Fibroblast of lung (primary cell): ENCODE data around the gene CCNG2. TPM values are rescaled to one million over a fixed set of nuclear protein-coding genes. Genes with fewer than 3 reads are reported as not detected.

Experiments
- DNase-seq, 2 donors: peaks; one replicate each; pipeline versions ENCODE4 v3.0.0 to v3.0.0-alpha.2; 2010; ENCODE audit warnings: low read depth in 2 of 2
- H2AFZ ChIP-seq: 2 replicates; pipeline ENCODE4 v1.5.1; 2012; ENCODE audit warnings: low read length, control low read depth, inconsistent platforms
- H3K27ac ChIP-seq: 2 replicates; pipeline ENCODE4 v1.5.1; 2011; ENCODE audit warnings: low read length, control low read depth; ENCODE audit not compliant: insufficient read depth
- H3K27me3 ChIP-seq: 2 replicates; pipeline ENCODE4 v1.5.1; 2011; ENCODE audit warnings: mild to moderate bottlenecking, low read length; ENCODE audit not compliant: control insufficient read depth, insufficient read depth
- H3K36me3 ChIP-seq: 2 replicates; pipeline ENCODE4 v1.5.1; 2011; ENCODE audit warnings: low read length; ENCODE audit not compliant: control insufficient read depth, insufficient read depth
- H3K4me1 ChIP-seq: 2 replicates; pipeline ENCODE4 v1.5.1; 2011; ENCODE audit warnings: low read length; ENCODE audit not compliant: control insufficient read depth, insufficient read depth; ENCODE audit errors: extremely low read depth
- H3K4me2 ChIP-seq: 2 replicates; pipeline ENCODE4 v1.5.1; 2011; ENCODE audit warnings: low read length, control low read depth; ENCODE audit not compliant: insufficient read depth; ENCODE audit errors: extremely low read depth
- H3K4me3 ChIP-seq, 4 experiments: fragments of 200-600 bp in 1 of 4; sonication (generic) in 1 of 4; replicated peaks in 1 of 4; 2 replicates each; pipeline ENCODE4 v1.5.1; 2011 to 2016; ENCODE audit warnings: low read length in 4 of 4, low read depth in 3 of 4, mild to moderate bottlenecking in 3 of 4, control low read depth in 2 of 4, inconsistent platforms in 1 of 4, mixed read lengths in 1 of 4; ENCODE audit not compliant: insufficient read depth in 1 of 4; ENCODE audit errors: control extremely low read depth in 1 of 4
- H3K79me2 ChIP-seq: 2 replicates; pipeline ENCODE4 v1.5.1; 2012; ENCODE audit warnings: mild to moderate bottlenecking, low read length, inconsistent platforms; ENCODE audit not compliant: control insufficient read depth, insufficient read depth
- H3K9ac ChIP-seq: 2 replicates; pipeline ENCODE4 v1.5.1; 2011; ENCODE audit warnings: mild to moderate bottlenecking, low read length, control low read depth; ENCODE audit not compliant: insufficient read depth
- H3K9me3 ChIP-seq: 2 replicates; pipeline ENCODE4 v1.5.1; 2012; ENCODE audit warnings: low read depth, low read length; ENCODE audit not compliant: control insufficient read depth, insufficient read depth
- H4K20me1 ChIP-seq: 2 replicates; pipeline ENCODE4 v1.5.1; 2011; ENCODE audit warnings: low read length; ENCODE audit not compliant: control insufficient read depth, insufficient read depth; ENCODE audit errors: extremely low read depth
- CTCF ChIP-seq, 2 donors: IDR thresholded peaks in 1 of 2; conservative IDR thresholded peaks in 1 of 2; 1 replicate in 1 of 2; 2 replicates in 1 of 2; pipeline ENCODE4 v1.5.1; 2011 to 2012; ENCODE audit warnings: low read length in 2 of 2, control low read depth in 1 of 2, inconsistent platforms in 1 of 2, low read depth in 1 of 2, mild to moderate bottlenecking in 1 of 2
- EZH2 ChIP-seq: IDR thresholded peaks from 2 replicates; pipeline ENCODE4 v1.5.1; 2012; ENCODE audit warnings: low read length, control low read depth, mild to moderate bottlenecking; ENCODE audit errors: missing control alignments
- polyA plus RNA-seq, 2 donors: library from polyadenylated mRNA; depleted of rRNA in 1 of 2; stranded (reverse) in 1 of 2; unstranded in 1 of 2; fragments of >200 nt; gene quantifications; 2 replicates each; pipeline ENCODE4 v1.2.1, GENCODE V29; 2011 to 2012; ENCODE audit warnings: missing spikeins in 1 of 2
- total RNA-seq: library from RNA; depleted of rRNA; stranded (reverse); fragments of >200 nt; gene quantifications from 2 replicates; pipeline ENCODE4 v1.2.1, GENCODE V29; 2014

CCNG2 gene
- total and polyA plus RNA-seq, 2 donors (not counting 1 experiment from before 2014, with no cell fraction given) = 20.1 to 30.3 TPM

- peak; percentile 87 to 88 for DNase-seq
- H3K9me3 ChIP-seq = no peaks in the 10 kb centered on the region
Observed at GRCh38 chr4:77157859-77158486, 966 bp downstream of the CCNG2 start.

GRCh38 chr4:77158487-77158861, 1.5 kb downstream of the CCNG2 start:
- H4K20me1 ChIP-seq = no peaks in the 10 kb centered on the region
- no peaks in the 10 kb centered on the region for H3K27me3 ChIP-seq
- H3K9ac ChIP-seq = peak overlapping the region; percentile 87
- TF ChIP-seq CTCF (conservative IDR thresholded peaks at IDR 0.05 in 1 of 2, IDR thresholded peaks at IDR 0.05 in 1 of 2; ENCODE audit: low read depth in 1 of 2, low read length in 2 of 2) (no peak), EZH2 (no peak)
- no peaks in the 10 kb centered on the region for H3K4me1 ChIP-seq
- peak overlapping the region; percentile 86 to 95 (median 90) for H3K4me3 ChIP-seq
- peak overlapping the region; percentile 92 for H3K4me2 ChIP-seq
- H3K79me2 ChIP-seq = no peaks in the 10 kb centered on the region
- no peaks in the 10 kb centered on the region for H3K9me3 ChIP-seq
- DNase-seq = peak in 1 of 2 donors; percentile 49
- H3K27ac ChIP-seq = peak overlapping the region; percentile 88
- peak overlapping the region; percentile 51 for H2AFZ ChIP-seq
- H3K36me3 ChIP-seq = peaks cover 4% of the 10 kb centered on the region

More at GRCh38 chr4:77157859-77158486, 966 bp downstream of the CCNG2 start:
- Histone ChIP-seq H3K9ac (peak overlapping the region; percentile 87), H3K27ac (peak overlapping the region; percentile 88), H3K27me3 (peaks cover under 1% of the 10 kb centered on the region), H2AFZ (peak overlapping the region; percentile 51), H3K4me3 (peak overlapping the region; percentile 86 to 95 (median 90)), H4K20me1 (no peaks in the 10 kb centered on the region), H3K4me1 (no peaks in the 10 kb centered on the region), H3K36me3 (peaks cover 4% of the 10 kb centered on the region), H3K79me2 (no peaks in the 10 kb centered on the region), H3K4me2 (peak overlapping the region; percentile 92)
- no peak for TF ChIP-seq EZH2
- no peak for TF ChIP-seq CTCF (conservative IDR thresholded peaks at IDR 0.05 in 1 of 2, IDR thresholded peaks at IDR 0.05 in 1 of 2; ENCODE audit: low read depth in 1 of 2, low read length in 2 of 2)

- H3K4me3 ChIP-seq = peak overlapping the region in 2 of 4 experiments; percentile 27 to 95
- no peak overlapping the region for H3K27ac ChIP-seq
- peaks cover 4% of the 10 kb centered on the region for H3K36me3 ChIP-seq
- no peaks in the 10 kb centered on the region for H3K27me3 ChIP-seq
- no peaks in the 10 kb centered on the region for H3K4me1 ChIP-seq
- H3K4me2 ChIP-seq = no peak overlapping the region
- no peaks in the 10 kb centered on the region for H3K79me2 ChIP-seq
- no peak overlapping the region for H3K9ac ChIP-seq
- TF ChIP-seq CTCF (conservative IDR thresholded peaks at IDR 0.05 in 1 of 2, IDR thresholded peaks at IDR 0.05 in 1 of 2; ENCODE audit: low read depth in 1 of 2, low read length in 2 of 2) (no peak), EZH2 (no peak)
- no peak overlapping the region for H2AFZ ChIP-seq
- H4K20me1 ChIP-seq = no peaks in the 10 kb centered on the region
- no peaks in the 10 kb centered on the region for H3K9me3 ChIP-seq
- no peak for DNase-seq
Observed at GRCh38 chr4:77159806-77160205, 2.8 kb downstream of the CCNG2 start.
